ENCODE results near the gene SLC29A1. TPM values are rescaled to one million over a fixed set of nuclear protein-coding genes. Genes with fewer than 3 reads are reported as not detected.

Gene SLC29A1
- total RNA-seq, 1 experiment from 2014 or later = 81.3 TPM

- Histone ChIP-seq H3K36me3 (ENCODE audit: control insufficient read depth, insufficient read depth, low read length) (no peaks in the 10 kb centered on the region), H3K4me1 (peaks cover 31% of the 10 kb centered on the region), H3K27me3 (replicated peaks; ENCODE audit: control insufficient read depth, insufficient read depth, low read length) (no peaks in the 10 kb centered on the region), H3K4me3 (ENCODE audit: low read depth, low read length) (peak overlapping the region; percentile 61), H3K9me3 (no peaks in the 10 kb centered on the region)
- ChIA-PET CTCF (interaction anchor here (0.7 to 1.7 kb wide), 11 partner anchors 14 to 120 kb away, joined by 3 to 13 read pairs (median 6); no protein-coding TSS in a partner anchor), POLR2A (interaction anchor here (0.5 to 2.5 kb wide), 3 partner anchors 17 to 59 kb away, joined by 3 to 14 read pairs (median 3); partner anchors contain the start of gene HSP90AB1)
- Mint-ChIP-seq H3K4me3 (ENCODE audit: unreplicated experiment) (peak overlapping the region; percentile 85), H3K4me1 (ENCODE audit: low read depth, unreplicated experiment) (peaks cover 16% of the 10 kb centered on the region), H3K9me3 (ENCODE audit: unreplicated experiment) (no peaks in the 10 kb centered on the region), H3K27me3 (ENCODE audit: insufficient read depth, unreplicated experiment) (no peaks in the 10 kb centered on the region), H3K36me3 (ENCODE audit: insufficient read depth, unreplicated experiment) (peaks cover 12% of the 10 kb centered on the region), H3K27ac (ENCODE audit: unreplicated experiment) (peak overlapping the region; percentile 92)
- DNase-seq = no peak
- intact Hi-C loops (cut with micrococcal nuclease; ENCODE audit: unreplicated experiment) = no loop called here
- TSS peak; percentile 59 for BruUV-seq (replicated peaks)
- peak; percentile 30 to 44 for TF ChIP-seq CTCF (IDR thresholded peaks at IDR 0.05; ENCODE audit: insufficient read depth in 1 of 2, low read depth in 1 of 2, low read length in 1 of 2, severe bottlenecking in 1 of 2, unreplicated experiment in 1 of 2)
Observed at GRCh38 chr6:44219815-44220784, 3.3 kb upstream of the SLC29A1 start.

- Mint-ChIP-seq H3K9me3 (ENCODE audit: unreplicated experiment) (no peaks in the 10 kb centered on the region), H3K27me3 (ENCODE audit: insufficient read depth, unreplicated experiment) (no peaks in the 10 kb centered on the region), H3K4me3 (ENCODE audit: unreplicated experiment) (peak overlapping the region; percentile 89), H3K4me1 (ENCODE audit: low read depth, unreplicated experiment) (peaks cover 16% of the 10 kb centered on the region), H3K36me3 (ENCODE audit: insufficient read depth, unreplicated experiment) (peaks cover 12% of the 10 kb centered on the region), H3K27ac (ENCODE audit: unreplicated experiment) (no peak overlapping the region)
- H3K36me3 ChIP-seq (ENCODE audit: control insufficient read depth, insufficient read depth, low read length) = no peaks in the 10 kb centered on the region
- H3K9me3 ChIP-seq = no peaks in the 10 kb centered on the region
- peaks cover 39% of the 10 kb centered on the region for H3K4me1 ChIP-seq
- no peaks in the 10 kb centered on the region for H3K27me3 ChIP-seq (replicated peaks; ENCODE audit: control insufficient read depth, insufficient read depth, low read length)
- intact Hi-C loops (cut with micrococcal nuclease; ENCODE audit: unreplicated experiment) = loop anchor here (1.0 kb wide), 1 partner anchor 13 kb away; no protein-coding TSS in a partner anchor
- POLR2A ChIA-PET = no interaction called here
- CTCF ChIA-PET = interaction anchor here (0.6 to 1.6 kb wide), 3 partner anchors 13 to 19 kb away, joined by 3 to 13 read pairs (median 8); no protein-coding TSS in a partner anchor
- BruUV-seq (replicated peaks) = no TSS peak
- H3K4me3 ChIP-seq (ENCODE audit: low read depth, low read length) = no peak overlapping the region
- DNase-seq = no peak
- TF ChIP-seq CTCF (IDR thresholded peaks at IDR 0.05; ENCODE audit: insufficient read depth in 1 of 2, low read depth in 1 of 2, low read length in 1 of 2, severe bottlenecking in 1 of 2, unreplicated experiment in 1 of 2) = no peak
Observed at GRCh38 chr6:44220913-44221290, 2.5 kb upstream of the SLC29A1 start.

GRCh38 chr6:44221291-44221960, 2.0 kb upstream of the SLC29A1 start:
- H3K4me1 Mint-ChIP-seq (ENCODE audit: low read depth, unreplicated experiment) = peaks cover 15% of the 10 kb centered on the region
- BruUV-seq (replicated peaks) = no TSS peak
- H3K9me3 ChIP-seq = no peaks in the 10 kb centered on the region
- no peaks in the 10 kb centered on the region for H3K27me3 Mint-ChIP-seq (ENCODE audit: insufficient read depth, unreplicated experiment)
- peak overlapping the region; percentile 89 for H3K4me3 Mint-ChIP-seq (ENCODE audit: unreplicated experiment)
- TF ChIP-seq CTCF (IDR thresholded peaks at IDR 0.05; ENCODE audit: insufficient read depth in 1 of 2, low read depth in 1 of 2, low read length in 1 of 2, severe bottlenecking in 1 of 2, unreplicated experiment in 1 of 2) = peak; percentile 59 to 83
- H3K36me3 Mint-ChIP-seq (ENCODE audit: insufficient read depth, unreplicated experiment) = peaks cover 12% of the 10 kb centered on the region
- peaks cover 45% of the 10 kb centered on the region for H3K4me1 ChIP-seq
- no peaks in the 10 kb centered on the region for H3K27me3 ChIP-seq (replicated peaks; ENCODE audit: control insufficient read depth, insufficient read depth, low read length)
- no peaks in the 10 kb centered on the region for H3K36me3 ChIP-seq (ENCODE audit: control insufficient read depth, insufficient read depth, low read length)
- ChIA-PET CTCF (interaction anchor here (0.6 to 1.6 kb wide), 7 partner anchors 8 to 584 kb away, joined by 3 to 13 read pairs (median 5); no protein-coding TSS in a partner anchor), POLR2A (interaction anchor here (0.6 to 0.7 kb wide), 2 partner anchors 53 to 109 kb away, joined by 3 read pairs; no protein-coding TSS in a partner anchor)
- no peaks in the 10 kb centered on the region for H3K9me3 Mint-ChIP-seq (ENCODE audit: unreplicated experiment)
- peak; percentile 74 to 79 for DNase-seq
- intact Hi-C loops (cut with micrococcal nuclease; ENCODE audit: unreplicated experiment) = loop anchor here (1.0 kb wide), 1 partner anchor 13 kb away; no protein-coding TSS in a partner anchor
- no peak overlapping the region for H3K27ac Mint-ChIP-seq (ENCODE audit: unreplicated experiment)
- no peak overlapping the region for H3K4me3 ChIP-seq (ENCODE audit: low read depth, low read length)
